GM19240 (cell line): ENCODE data around the gene IP6K3.

Source experiments
- DNase-seq: peaks from one replicate; pipeline ENCODE4 v3.0.0; 2011; ENCODE audit warnings: low spot score; ENCODE audit not compliant: insufficient read length

Gene IP6K3

DNA sequence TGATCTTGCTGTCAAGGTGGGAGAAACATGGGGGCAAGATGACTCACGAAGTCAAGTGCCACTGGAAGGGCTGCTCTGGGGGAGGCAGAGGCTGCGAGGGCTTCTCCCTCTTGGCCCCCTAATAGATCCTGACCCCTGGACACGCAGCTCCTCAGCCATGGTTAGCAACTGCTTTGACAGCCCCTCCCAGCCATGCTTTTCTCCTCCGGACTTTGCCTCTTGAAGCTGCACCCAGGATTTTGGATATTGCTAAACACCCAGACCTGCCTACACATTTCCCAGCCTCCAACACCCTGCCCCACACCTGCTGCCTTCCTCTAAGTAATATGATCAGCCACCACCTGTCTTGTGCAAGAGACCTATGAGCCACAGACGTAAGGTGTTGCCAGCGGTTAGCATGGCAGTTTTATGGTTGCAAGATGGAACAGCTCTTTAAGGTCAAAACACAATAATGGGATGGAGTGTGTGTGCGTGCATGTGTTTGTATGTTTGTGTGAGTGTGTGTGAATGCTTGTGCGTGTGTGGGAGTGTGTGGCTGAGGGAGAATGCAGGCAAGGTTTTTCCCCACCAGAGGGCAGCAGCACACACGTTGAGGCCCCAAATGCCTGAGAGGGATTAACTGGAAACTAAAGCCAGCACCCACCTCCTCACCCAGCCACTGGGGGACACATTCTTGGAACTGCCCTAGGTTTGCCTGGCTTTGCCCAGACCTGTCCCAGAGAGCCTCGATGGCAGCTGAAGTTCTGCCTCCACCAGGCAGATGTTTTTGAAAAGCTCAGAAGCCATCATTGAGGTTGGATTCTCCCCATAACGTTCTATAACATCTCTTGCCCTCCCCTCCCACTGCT lies 2.5 kb downstream of the IP6K3 start:
- DNase-seq: peak; percentile 87

DNA sequence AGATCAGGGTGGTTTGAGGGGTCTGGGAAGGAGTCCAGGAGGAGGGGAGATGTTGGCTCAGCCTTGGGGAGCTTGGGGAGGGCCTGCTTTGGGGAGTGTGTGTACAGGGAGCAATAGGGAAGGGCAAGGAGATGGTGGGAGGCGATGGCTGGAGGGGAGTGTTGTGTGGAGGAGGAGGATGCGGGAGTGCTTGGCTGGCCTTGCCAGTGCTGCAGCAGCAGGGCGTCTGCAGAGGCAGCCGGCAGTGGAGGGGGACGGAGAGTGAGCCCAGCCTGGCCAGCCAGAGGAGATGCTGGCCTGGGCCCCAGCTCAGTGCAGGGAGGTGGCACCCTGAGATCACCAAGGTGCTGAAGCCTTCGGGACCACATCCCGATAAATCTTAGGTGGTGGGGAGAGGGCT lies 3.9 kb downstream of the IP6K3 start:
- no peak for DNase-seq

- DNase-seq: no peak
Observed at GRCh38 chr6:33742092-33742491, 4.6 kb downstream of the IP6K3 start.

- DNase-seq: no peak
Observed at GRCh38 chr6:33740794-33741193, 5.9 kb downstream of the IP6K3 start.

DNA sequence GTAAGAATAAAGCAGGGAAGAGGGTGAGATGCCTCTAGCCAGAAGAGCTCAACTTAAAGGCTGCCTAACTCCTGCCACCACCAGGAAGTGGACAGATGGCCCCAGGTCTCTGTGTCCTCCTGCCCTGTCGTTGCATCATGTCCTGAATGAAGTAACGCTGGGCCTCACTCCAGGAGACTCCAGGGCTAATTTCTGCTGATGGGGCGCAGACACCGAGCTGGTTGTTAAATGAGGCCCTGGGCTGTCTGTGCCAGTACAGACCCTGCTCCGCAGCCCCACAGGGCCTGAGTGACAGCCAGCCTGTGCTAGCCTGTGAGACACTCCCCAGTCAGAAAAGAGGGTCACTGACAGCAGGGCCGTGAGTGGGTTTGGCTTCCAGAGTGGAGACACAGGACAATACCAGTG lies 6.5 kb downstream of the IP6K3 start:
- no peak for DNase-seq

- no peak for DNase-seq
Observed at GRCh38 chr6:33739571-33739970, 7.1 kb downstream of the IP6K3 start.

DNA sequence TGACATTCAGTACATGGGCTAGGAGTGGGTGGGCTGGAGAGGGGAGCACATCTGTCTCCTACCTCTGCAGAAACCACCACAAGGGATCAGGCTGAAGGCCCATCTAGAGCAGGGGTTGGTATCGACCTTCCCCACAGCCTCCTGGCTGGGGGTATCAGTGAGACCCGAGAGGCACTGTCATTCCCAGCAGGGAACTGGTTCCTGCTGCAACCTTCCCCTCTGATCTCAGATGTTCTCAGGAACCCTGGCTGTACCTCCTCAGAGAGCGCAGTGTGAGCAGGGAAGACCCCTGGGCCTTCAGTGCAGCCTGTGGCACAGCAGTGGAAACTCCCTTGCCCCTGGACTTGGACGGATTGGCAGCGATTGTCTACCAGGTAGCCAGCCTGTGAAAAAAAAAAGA lies 7.8 kb downstream of the IP6K3 start:
- no peak for DNase-seq

GRCh38 chr6:33738153-33738552 lies 8.6 kb downstream of the IP6K3 start:
- no peak for DNase-seq

- no peak for DNase-seq
Observed at GRCh38 chr6:33737267-33738026, 9.3 kb downstream of the IP6K3 start.

- DNase-seq: no peak
Observed at GRCh38 chr6:33735216-33735615, 11.5 kb downstream of the IP6K3 start.

- DNase-seq: no peak
Observed at GRCh38 chr6:33733709-33734007, 13.0 kb downstream of the IP6K3 start.

DNA sequence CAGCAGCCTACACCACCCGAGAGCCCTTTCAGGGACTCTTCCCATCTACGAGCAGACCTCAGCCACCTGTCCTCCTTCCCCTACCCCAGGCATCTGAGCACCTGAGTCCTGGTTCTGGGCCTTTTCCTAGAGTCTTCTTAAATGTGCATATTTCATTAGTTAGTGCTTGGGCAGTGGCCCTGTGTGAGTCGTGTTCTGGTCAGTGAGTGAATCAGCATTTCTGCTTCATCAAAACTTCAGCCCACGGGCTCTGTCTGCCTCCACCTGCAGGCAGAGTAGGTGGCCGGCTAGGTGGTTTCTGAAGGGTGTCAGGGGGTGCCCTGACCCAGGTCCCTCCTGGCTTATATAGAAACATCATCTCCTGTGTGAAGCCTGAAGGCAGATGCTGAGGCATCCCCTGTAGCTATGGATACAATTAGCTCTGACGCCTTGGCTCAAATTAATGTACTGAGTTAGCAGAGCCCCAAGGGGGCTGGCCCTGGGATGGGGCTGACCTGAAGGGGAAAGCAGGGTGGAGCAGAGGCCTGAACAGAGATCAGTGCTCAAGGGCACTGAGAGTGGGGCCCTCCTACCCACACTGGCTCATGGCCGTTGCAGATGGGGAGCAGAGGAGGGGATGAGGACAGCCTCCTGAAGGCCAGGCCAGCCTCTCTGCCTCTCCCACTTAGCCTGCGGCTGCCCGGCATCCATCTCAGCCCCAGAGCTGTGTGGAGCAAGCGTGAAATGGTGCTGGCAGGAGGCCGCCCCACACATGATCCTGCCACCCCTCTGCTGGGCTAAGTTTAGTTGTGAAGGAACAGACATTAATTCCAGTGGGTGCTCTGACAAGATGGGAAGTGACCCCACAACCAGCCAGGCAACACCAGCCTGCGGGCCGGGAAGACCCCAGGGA lies 13.6 kb downstream of the IP6K3 start:
- DNase-seq: no peak

DNA sequence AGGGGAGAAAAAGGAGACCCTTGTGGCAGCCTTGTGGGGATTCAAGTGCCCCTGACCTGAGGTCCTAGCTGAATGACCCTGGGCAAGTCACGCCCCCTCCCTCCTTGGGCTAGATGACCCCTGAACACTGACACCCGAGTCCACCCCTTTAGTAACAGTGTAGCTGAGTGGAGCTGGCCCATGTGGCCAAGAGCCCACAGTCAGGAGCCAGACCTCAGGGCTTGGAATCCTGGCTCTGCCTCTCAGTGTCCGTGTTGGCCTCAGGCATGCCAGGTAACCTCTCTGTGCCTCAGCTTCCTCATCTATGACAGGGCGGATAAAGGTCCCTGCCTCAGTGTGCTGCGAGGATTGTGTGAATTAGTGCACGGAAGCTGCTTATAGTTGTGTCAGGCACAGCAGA lies 14.3 kb downstream of the IP6K3 start:
- DNase-seq: no peak

GRCh38 chr6:33731751-33732282 lies 14.9 kb downstream of the IP6K3 start:
- DNase-seq: no peak

GRCh38 chr6:33731035-33731434 lies 15.7 kb downstream of the IP6K3 start:
- DNase-seq: no peak

DNA sequence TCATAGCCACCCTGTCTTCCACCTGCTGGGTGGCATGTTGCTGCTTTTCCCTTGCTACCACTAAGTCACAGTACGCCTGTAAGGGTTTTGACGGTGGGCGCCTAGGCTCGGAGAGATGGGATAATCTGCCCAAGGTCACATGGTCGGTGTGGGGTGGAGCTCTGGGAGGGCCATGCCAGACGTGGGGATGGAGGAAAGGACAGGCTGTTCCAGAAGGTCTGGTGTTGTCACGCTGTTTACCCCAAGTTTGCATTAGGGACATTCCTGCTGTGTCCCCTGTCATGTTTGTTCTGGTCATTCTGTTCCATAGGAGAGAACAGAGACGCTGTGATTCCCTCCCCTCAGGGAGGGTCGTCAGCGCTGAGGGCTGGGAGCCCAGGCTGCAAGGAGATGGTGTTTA lies 16.1 kb downstream of the IP6K3 start:
- no peak for DNase-seq

DNA sequence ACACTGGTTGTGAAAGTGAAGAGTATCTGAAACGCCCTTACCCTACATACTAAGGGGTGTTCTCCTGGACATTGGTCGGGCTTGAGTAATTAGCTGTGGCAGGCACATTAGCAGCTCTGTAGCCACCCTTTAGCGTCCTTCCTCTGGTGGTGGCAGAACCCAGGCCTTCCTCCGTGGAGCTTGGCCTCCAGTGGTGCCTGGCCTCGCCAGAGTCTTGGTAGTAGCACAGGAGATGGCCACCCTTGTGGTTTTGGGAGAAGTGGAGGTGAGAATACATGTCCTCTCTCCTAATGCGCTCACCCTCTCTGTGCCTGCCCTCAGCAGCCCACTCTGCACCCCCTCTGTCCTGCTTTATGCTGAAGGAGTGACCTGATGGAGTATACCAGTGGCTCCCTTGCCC lies 17.6 kb downstream of the IP6K3 start:
- no peak for DNase-seq

DNA sequence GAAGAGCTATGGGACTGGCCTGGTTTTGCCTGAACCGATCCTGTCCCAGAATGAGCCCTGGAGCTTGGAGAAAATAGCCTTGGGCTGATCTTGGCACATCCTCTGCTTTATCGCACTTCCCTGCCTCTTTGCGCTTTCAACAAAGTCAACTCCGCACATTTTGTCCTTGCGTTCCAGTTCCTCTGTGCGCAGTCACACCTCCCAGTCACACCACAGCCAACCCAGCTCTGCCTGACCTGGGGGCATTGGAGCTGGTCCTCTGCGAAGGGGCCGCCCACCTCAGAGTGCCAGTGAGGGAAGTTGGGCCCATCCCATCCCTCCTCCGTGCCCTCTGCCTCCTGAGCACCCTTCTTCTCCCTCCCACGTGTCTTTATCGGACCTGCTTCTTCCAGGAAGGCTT lies 18.3 kb downstream of the IP6K3 start:
- DNase-seq: no peak

DNA sequence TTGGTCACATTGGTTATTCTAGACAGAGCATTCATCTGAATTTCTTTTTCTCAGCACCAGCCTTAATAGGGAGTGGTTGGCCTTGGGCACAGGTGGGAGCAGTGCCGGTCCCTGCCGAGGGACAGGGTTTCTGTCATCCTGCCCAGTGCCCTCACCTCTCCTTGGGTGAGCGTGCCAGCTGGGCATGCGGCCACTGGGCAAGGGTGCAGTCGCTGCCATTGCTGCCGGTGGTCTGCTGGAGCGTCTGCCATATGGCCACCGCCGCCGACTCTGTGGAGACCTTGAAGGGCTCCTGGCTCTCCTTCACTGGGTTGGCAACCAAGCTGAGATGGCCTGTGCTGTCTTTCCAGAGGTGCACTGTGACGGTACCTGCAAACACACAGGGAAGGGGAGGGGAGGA lies 18.8 kb downstream of the IP6K3 start:
- no peak for DNase-seq

DNA sequence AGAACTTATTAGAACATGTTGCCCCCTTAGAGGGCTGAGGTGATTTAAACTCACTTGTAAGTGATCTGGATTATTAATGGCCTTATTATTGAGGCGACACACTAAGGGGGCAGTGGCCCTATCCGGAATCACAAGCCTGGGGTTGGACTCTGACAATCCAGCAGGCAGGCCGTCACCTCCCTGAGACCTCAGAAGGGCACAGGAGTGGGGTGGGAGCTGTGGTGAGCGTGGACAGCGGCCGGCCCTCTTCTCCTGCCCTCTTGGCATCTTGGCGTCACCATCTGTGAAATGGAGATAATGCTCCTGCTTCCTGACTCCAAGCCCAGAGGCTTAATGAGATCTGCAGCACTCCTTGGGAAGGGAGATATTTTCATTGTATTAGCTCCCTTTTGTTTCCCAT lies 19.6 kb downstream of the IP6K3 start:
- DNase-seq: no peak

DNA sequence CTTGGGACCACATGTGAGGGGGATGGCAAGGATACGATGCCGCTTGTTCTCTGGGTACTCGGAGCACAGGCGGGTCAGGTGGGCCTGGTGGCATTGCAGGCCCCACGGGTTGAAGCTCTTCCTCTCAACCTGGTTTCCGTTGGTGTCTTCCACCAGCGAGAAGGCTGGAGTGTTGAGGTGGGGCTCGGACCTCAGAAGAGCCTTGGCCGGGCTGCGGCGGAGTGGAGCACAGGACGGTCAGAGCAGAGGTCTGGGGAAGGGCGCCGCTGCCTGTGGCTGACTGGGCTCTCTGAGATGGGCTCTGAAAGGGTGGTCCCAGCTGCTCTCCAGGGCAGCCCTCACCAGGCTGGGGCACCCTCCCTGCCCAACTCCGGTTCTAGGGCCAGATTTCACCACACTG lies 20.0 kb downstream of the IP6K3 start:
- DNase-seq: no peak
